NCI-H1436 treated with DMSO at 0.1 percent for 48 hours (cell line): ENCODE results near the gene CCDC60.
A peak's percentile ranks its signal among the peaks of the same experiment; 100 is the strongest.

Experiments used
- DNase-seq: peaks from one replicate; lab custom pipeline; 2025; lab: John Stamatoyannopoulos, UW

The CCDC60 gene

DNA sequence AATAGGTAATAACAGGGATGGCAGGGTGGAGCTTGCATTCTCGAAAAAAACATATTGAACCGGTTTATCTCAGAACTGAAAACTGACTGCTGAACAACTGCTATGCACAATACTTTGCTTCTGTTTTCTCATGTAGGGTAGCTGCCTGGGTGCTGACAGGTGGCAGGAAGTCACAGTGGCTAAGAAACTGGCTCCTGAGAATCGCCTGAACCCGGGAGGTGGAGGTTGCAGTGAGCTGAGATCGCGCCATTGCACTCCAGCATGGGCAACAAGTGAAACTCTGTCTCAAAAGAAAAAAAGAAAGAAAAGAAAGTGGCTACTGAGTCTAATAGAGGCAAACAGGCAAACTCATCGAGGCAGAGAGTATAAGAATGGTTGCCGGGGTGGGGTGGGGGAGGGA is 113.1 kb downstream of the CCDC60 start:
- DNase-seq, result no peak

DNA sequence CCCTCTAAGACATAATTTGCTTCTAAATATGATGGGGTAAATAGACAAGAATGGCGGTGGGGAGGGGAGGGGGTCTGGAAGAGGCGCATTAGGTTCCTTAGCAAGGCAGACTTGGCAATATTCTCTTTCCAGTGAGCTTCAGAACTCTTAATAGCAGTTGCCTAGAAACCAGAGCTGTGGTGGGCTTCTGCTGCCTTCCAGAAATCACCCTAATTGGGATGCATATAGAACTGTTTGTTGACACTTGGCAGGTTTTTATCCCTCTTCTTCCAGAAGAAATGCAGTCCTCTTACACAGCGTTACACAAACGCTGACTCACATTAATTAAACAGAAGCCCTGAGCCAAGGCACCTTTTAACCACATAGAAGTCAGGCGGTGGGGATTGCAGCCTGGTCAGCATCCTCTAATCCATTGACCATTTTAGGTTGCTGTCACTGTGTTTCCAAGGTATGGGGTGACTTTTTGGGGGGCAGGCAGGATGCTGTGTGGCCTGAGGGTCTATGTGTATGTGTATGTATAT is 114.1 kb downstream of the CCDC60 start:
- no peak for DNase-seq

DNA sequence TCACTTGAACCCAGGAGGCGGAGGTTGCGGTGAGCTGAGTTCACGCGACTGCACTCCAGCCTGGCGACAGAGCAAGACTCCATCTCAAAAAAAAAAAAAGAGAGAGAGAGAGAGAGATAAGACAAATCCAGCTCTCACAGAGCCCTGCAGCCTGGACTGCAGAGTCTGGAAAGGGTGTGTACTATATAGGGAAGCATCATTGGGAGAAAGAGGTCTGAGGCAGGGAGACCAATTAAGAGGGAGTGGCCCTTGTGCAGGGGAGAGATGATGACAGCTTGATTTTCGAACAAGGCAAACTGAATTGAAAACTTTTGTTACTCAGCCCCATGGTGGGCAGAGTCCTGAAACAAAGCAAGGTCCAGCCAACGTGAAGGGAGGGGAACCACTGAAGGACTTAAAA is 116.2 kb downstream of the CCDC60 start:
- no peak for DNase-seq

DNA sequence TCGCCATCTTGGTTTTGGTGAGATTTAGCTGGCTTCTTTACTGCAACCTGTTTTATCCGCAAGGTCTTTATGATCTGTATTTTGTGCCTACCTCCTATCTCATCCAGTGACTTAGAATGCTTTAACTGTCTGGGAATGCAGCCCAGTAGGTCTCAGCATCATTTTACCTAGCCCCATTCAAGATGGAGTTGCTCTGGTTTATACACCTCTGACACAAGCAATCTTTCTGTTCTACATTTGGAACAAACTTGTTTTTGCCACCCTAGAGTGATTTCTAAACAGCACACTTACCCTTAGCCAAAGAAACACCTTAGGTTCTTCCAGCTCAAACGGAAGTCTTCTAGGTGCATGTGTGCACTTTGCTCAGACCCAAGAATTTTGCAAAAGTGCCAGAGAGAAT is 122.3 kb downstream of the CCDC60 start:
- no peak for DNase-seq

DNA sequence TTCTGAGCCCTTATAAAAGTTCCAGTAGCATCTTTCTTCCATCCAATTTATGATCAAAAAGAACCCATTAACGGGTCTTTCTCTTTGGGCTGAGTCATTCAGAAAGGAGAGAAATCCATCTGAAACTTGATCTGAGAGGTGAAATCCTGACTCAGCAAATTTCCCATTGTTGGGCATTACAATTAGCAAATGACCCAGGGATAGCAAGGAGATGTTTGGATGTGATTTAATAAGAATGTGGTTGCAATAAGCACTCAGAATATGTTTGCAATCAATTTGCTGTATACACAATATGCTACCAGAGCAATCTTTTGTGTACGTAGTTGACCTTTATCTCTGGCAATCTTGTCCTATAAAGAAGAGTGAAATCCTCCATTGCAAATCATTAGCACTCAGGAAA is 122.7 kb downstream of the CCDC60 start:
- no peak for DNase-seq

DNA sequence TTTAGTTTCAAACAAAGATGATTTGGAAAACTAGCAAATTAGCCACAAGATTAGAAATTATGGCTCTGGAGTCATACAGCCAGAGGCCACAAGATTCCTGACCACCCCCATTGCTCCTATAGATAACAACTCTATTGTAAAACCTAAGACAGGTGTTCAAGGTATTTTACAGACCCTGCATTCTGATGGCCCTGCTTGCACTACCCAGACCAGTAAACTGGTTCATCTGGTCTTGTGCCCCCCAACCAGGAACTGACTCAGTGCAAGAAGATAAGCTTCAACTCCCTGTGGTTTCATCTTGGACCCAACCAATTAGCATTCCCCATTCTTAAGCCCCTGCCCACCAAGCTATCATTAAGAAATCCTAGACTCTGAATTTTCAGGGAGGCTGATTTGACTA is 125.0 kb downstream of the CCDC60 start:
- DNase-seq, result no peak

DNA sequence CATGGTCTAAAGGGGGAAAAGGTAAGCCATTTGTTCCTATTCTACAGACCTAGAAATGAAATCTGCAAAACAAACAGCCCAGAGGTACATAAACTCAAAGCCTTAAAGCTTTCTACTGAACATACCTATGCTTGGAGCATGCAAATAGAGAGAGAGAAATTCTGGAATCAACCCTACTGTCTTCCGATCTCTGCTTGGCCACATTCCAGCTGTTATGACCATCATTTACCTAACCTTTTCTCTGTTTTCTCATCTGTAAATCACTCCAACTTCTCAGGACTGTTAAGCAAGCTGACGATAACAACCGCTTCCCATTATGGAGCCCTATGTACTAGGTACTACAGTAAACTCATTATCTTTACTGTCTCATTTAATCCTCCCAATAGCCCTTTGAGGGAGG is 126.3 kb downstream of the CCDC60 start:
- no peak for DNase-seq

DNA sequence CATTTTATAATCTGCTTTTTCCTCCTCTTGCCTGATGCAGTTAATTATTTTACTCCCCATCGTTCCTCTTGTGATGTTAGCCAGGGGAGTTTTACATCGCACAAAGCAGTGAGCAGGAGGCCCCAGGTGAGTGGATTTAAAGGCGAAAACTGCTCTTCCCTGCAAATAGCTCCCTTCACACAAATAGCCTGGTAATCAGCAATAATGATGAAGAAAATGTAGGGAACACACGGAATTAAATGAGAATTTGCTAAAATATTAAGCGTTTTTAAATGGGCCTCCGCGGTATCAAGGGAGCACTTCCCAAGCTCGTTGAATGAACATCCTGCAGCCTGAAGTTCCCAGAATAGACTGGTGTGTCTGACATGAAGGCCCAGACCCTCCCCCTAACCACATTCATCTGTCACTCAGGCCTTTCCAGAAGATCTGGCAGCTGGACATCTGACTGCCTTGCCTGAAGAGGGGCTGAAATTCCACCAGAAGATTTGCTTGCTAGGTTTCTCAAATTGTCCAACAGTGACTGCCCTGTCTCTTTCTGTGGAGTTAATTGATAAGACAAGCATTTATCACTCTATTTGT is 127.2 kb downstream of the CCDC60 start:
- no peak for DNase-seq

DNA sequence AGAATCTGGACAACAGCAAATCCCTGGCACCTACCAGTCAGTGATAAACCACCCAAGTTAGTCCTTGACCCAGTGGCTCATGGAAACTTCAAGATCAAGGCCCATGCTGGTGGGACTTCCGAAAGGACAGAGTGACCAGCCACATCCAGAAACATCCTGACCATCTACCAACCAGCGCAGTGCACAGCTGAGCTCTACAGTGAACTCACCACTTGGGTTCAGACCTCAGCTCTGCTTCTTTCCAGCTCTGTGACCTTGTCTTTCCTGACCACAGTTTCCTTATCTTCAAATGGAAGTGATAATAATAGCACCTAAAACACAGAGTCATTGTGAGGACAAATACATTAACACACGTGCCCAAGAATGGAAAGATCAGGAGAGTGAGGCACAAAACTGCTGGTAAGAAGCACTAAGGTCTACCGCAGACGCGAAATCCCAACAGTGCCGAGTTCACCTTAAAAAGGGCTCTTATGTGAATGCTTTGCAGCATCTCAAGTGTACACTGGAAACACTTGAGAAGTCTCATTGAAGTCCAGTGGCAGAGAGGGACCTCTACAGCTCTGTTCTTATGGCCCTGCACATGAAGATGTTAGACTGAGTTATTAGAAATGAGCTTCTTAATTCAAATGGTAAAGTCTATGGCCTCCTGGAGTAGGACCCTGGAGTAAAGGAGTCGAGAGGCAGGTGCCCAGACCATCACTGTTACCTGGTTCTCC is 128.8 kb downstream of the CCDC60 start:
- DNase-seq, result no peak

DNA sequence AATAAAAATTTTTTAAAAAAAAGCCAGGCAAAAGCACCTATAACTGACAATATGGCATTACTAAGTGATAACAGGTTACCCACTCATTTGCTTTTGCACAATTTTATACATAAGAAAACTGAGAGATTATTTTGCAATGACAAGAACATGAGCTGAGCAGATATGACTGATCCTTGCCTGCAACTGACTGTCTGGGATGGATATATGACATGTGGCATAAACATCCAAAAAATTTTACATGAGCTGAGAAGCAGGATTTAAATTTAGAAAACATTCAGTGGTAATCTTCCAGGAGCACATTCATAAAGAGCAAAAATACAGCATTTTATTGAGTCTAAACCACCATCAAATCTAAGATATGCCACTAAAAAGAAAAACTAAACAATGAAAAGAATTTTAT is 133.8 kb downstream of the CCDC60 start:
- no peak for DNase-seq

DNA sequence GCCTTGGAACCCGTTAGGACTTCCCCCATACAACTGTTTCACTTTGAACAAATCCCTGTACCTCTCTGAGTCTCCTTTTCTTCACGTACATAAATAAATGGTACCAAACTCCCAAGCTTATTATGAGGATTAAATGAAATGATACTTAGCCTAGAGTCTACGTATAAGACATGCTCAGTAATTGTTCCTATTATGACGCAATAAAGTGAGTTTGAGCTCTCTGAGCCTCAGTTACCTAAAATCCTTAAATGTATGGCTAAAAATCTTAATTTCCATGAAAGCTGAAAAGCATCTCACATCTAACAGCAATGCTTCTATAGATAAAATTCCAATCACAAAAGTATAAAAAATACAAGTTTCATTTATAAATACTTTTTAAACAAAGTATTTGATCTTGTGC is 141.1 kb downstream of the CCDC60 start:
- no peak for DNase-seq

DNA sequence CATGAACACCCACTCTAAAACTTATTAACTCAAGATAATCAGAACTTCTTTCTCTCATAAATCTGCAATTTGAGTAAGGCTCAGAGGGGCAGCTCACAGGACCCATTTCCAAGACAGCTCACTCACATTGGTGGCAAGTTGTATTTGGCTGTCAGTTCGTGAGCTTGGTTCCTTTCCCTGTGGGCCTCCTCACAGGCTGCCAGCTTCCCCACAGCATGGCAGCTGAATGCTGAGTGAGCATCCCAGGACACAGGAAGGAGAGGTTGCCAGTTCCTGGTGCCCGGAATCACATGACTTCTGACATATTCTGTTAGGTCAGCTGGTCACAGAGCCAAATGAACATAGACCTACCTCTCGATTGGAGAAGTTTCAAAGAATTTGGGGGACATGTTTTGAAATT is 142.4 kb downstream of the CCDC60 start:
- DNase-seq, result no peak

DNA sequence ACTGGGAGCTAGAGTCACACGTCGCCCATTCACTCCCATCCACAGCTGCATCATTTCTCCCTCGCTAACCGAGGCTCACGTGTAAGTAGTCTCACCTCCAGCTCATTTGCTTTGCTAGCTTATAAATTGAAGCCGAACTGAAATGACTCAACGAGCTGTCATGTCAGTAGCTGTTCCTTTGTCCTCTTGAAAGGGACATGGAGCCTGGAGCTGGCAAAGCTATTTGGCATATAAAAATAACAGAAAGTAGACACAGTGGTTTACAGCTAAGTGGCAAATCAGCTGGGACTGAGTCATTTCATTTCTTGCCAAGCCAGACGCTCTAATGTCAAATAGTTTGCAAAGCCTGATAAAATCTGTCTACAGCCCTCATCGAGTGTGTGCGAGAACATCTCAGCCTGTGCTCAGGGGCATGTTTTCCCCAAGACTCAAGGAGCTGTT is 144.6 kb downstream of the CCDC60 start:
- no peak for DNase-seq

DNA sequence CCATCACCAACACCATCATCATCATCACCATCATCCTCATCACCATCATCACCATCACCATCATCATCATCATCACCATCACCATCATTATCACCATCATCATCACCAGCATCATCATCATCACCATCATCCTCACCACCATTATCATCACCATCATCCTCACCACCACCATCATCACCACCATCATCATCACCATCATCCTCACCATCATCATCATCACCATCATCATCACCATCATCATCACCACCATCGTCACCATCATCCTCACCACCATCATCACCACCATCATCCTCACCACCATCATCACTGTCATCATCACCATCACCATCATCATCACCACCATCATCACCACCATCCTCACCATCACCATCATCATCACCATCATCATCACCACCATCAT is 146.0 kb downstream of the CCDC60 start:
- DNase-seq, result no peak

DNA sequence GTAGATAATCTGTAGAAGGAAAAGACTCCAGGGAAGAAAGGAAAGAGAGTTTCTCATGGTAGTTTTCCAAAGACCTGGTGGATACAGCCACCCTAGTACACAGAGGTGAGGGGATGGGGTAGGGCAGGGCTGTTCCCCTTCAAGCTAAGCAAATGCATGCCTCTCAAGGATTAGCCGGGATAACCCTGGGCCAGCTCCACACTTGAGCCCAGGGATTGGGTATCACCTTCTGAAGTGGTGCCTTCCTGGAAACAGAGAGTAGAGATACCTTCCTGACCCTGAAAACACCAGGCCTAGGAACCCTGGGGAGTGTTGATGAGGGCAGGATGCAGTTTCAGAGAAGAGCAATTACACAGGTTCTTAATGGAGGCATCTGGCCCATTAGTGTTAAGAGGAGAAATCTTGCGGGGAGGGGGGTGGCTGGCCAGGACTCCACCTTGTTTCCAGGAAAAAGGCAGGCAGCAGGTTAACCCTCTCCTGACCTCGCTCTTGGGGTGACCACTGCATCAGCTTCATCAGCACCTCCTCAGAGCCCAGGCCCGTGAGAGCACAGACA is 152.1 kb downstream of the CCDC60 start:
- peak; percentile 44 for DNase-seq

DNA sequence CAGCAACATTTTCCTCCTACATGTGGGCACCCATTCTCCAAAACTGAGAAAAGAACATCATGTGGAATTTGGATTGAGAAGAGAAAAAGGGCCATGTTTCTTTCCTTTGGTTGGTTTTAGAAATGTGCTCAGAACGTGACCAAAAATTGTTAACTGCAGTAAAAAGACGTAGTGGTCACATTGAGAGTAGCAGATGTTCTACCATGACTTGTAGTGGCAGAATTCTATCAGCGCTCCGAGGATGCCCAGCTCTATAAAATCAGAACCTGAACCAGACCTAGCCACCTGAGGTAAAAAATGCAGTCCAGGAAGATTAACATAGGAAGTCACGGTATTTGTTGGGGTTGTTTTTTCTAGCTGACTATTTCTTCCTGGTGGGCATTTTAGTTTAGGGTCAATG is 157.3 kb downstream of the CCDC60 start:
- no peak for DNase-seq

DNA sequence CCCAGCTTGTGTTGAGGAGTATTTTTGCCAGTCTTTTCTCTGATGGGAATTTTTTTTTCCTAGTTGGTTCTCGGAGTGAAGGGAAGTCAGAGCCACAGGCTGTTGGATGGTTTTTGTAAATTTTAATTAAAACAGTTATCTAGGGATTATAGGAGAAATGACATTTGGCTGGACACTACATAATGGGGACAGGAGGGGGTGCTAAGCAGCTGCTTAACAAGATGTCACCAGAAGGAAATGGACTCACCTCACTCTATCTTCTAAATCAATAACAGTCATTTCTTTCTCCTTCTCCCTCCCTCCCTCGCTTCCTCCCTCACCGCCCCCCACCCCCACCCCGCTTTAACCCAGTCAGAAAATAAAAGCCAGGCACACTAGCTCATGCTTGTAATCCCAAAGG is 165.7 kb downstream of the CCDC60 start:
- DNase-seq, result no peak

DNA sequence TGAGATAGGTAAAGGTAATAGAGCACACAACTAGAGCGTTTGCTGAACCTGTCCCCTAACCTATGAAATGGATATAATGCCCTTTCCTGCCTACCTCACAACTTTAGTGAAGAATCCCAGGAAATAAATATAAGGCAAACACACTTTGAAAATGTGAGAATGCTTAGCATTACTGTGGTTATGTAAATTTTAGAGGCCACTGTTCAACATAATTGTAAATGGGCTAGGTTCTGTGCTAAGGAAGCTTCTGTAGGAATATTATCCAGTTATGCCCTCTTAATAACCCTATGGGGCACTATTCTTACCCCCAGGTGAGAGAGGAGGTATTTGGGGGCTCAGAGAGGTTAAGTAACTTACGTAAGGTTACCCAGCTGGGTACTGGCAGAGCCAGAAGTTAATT is 166.5 kb downstream of the CCDC60 start:
- DNase-seq, result no peak

DNA sequence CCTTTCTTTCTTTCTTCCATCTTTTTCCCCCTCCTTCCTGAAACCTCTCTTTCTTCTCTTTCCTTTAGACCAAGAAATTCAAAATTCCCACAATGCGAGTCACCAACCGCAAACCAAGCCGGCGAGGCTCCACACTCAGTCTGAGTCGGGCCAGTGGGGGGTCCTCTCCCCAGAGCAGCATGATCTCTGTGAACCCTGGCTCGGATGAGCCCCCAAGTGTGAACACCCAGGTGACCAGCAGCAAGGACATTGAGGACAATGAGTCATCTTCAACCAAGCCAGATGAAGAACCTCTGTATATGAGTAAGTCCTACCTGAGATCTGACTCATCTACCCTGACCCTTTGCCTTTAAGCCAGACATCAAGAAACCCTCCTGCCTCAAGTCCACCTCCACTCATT is 170.5 kb downstream of the CCDC60 start:
- DNase-seq, result no peak

DNA sequence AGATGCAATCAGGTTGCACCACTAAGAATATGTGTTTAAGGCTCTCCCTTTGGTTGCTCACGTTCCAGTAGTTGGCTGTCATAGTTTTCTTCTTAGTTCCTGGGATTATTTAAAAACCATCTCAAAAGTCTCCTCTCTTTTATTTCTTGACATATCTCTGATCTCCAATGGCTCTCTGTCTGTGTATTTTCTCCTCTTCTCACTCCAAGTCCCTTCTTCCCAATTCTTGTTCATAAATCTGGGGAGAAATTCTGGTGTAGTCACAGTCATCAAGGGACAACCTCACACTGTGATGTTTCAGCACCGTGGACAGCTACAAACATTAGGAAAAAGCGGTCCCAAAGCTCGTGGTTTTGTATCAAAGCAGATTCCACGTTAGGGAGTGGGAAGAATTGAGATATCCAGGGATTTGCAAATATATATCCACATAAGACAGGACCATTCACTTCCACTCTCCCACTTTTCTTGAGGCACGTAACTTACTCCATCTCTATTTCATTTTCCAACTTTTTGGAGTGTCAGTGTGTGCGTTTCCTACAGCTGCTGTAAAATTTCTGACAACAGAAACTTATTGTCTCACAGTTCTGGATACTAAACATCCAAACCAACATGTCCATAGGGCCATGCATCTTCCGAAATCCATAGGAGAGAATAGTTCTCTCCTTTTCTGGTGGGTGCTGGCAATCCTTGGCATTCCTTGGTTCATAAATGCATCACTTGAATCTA is 178.4 kb downstream of the CCDC60 start:
- DNase-seq, result no peak

DNA sequence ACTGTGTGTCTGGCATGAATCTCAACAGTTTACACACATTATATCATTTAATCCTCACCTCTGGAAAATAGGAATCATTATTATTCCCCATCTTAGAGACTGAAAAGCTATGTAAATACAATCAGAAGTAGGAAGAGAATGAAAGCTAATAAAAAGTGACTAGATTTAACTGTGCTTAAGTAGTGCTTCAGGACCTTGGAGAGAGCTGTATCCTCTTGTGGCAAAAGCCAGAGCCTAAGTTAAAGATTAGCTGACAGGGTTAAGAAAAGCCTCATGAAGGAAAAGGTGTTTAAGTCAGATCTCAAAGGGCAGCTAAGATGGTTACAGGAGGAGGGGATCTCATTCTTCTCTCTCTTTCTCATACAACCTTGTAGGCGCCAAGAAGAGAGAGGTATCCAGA is 193.7 kb downstream of the CCDC60 start:
- DNase-seq, result no peak

DNA sequence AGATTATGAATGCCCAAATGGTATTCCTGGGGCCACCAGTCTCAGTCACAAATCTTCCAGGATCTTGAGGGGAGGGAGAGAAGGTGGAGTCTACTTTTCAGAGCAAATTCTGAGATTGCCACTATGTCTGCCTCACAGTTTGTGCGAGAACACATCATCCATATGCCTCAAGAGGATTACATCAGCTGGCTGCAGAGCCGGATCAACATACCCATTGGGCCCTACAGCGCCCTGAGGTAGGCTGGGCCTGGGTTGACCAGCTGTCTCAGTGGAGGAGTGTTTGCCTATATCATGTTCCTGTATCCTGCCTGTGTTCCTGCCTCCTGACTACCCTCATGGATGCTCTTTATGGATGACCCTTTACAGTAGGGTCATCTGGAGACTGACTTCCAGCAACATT is 205.9 kb downstream of the CCDC60 start:
- no peak for DNase-seq
